Glutamatergic neuron (in vitro differentiated cells): ENCODE measurements around the gene ALDH9A1. TPM values are rescaled to one million over a fixed set of nuclear protein-coding genes. Genes with fewer than 3 reads are reported as not detected.
"Not testable (repeated sequence)": the region's sequence is repeated elsewhere in the genome, so short reads cannot be mapped to it uniquely, and the experiment has no call there.

ENCODE experiments used
- DNase-seq: peaks from one replicate; pipeline ENCODE4 v3.0.0; 2022
- H3K27ac Mint-ChIP-seq: one replicate; pipeline ENCODE4 v1.8.0; 2020; ENCODE audit warnings: mild to moderate bottlenecking, mixed read lengths, inconsistent platforms; ENCODE audit not compliant: unreplicated experiment
- H3K27me3 Mint-ChIP-seq: one replicate; pipeline ENCODE4 v1.8.0; 2020; ENCODE audit warnings: mild to moderate bottlenecking, moderate library complexity, mixed read lengths, inconsistent platforms; ENCODE audit not compliant: unreplicated experiment
- H3K36me3 Mint-ChIP-seq: one replicate; pipeline ENCODE4 v1.8.0; 2020; ENCODE audit warnings: mild to moderate bottlenecking, mixed read lengths, inconsistent platforms; ENCODE audit not compliant: unreplicated experiment
- H3K4me1 Mint-ChIP-seq: one replicate; pipeline ENCODE4 v1.8.0; 2020; ENCODE audit warnings: mild to moderate bottlenecking, low read depth, mixed read lengths, inconsistent platforms; ENCODE audit not compliant: unreplicated experiment
- H3K4me3 Mint-ChIP-seq: one replicate; pipeline ENCODE4 v1.8.0; 2020; ENCODE audit warnings: mild to moderate bottlenecking, mixed read lengths, inconsistent platforms; ENCODE audit not compliant: unreplicated experiment
- H3K9me3 Mint-ChIP-seq: one replicate; pipeline ENCODE4 v1.8.0; 2020; ENCODE audit warnings: mild to moderate bottlenecking, moderate library complexity, mixed read lengths, inconsistent platforms; ENCODE audit not compliant: unreplicated experiment
- CTCF ChIP-seq: fragments of 200-600 bp; sonication (generic); IDR thresholded peaks from one replicate; pipeline ENCODE4 v1.5.0; 2021; ENCODE audit not compliant: partially characterized antibody, unreplicated experiment
- total RNA-seq: library from RNA; stranded (reverse); fragmentation: NEBNext Ultra II Directional; extraction: Animal tissue kit (Norgen Biotek cat#: 25700); gene quantifications from one replicate; pipeline ENCODE4 v1.2.1, GENCODE V29; 2021; ENCODE audit not compliant: unreplicated experiment

ALDH9A1 gene
- total RNA-seq, 1 donor from 2014 or later, result 19.8 TPM

GRCh38 chr1:165686971-165687433 is 11.4 kb downstream of the ALDH9A1 start:
- Mint-ChIP-seq H3K9me3 (no peaks in the 10 kb centered on the region), H3K27me3 (peaks cover 2% of the 10 kb centered on the region), H3K4me3 (no peak overlapping the region), H3K36me3 (peaks cover 15% of the 10 kb centered on the region), H3K27ac (no peak overlapping the region), H3K4me1 (no peaks in the 10 kb centered on the region)
- DNase-seq, result no peak
- TF ChIP-seq CTCF, result no peak

- H3K36me3 Mint-ChIP-seq, result peaks cover 15% of the 10 kb centered on the region
- peaks cover 2% of the 10 kb centered on the region for H3K27me3 Mint-ChIP-seq
- TF ChIP-seq CTCF, result no peak
- no peaks in the 10 kb centered on the region for H3K9me3 Mint-ChIP-seq
- no peak for DNase-seq
- no peak overlapping the region for H3K27ac Mint-ChIP-seq
- H3K4me3 Mint-ChIP-seq, result no peak overlapping the region
- no peaks in the 10 kb centered on the region for H3K4me1 Mint-ChIP-seq
These were observed 12.0 kb downstream of the ALDH9A1 start for GRCh38 chr1:165686121-165686970.

- no peak overlapping the region for H3K4me3 Mint-ChIP-seq
- H3K27me3 Mint-ChIP-seq, result peaks cover 2% of the 10 kb centered on the region
- no peak for DNase-seq
- H3K36me3 Mint-ChIP-seq, result peaks cover 8% of the 10 kb centered on the region
- peaks cover 2% of the 10 kb centered on the region for H3K9me3 Mint-ChIP-seq
- no peaks in the 10 kb centered on the region for H3K4me1 Mint-ChIP-seq
- no peak for TF ChIP-seq CTCF
- no peak overlapping the region for H3K27ac Mint-ChIP-seq
These were observed 14.4 kb downstream of the ALDH9A1 start for GRCh38 chr1:165683848-165684485.

GRCh38 chr1:165680773-165681172 is 17.6 kb downstream of the ALDH9A1 start:
- not testable (repeated sequence) for H3K9me3 Mint-ChIP-seq, DNase-seq, H3K4me3 Mint-ChIP-seq, H3K4me1 Mint-ChIP-seq, H3K27me3 Mint-ChIP-seq, H3K27ac Mint-ChIP-seq
- peaks cover 11% of the 10 kb centered on the region for H3K36me3 Mint-ChIP-seq

- Mint-ChIP-seq H3K9me3 (peaks cover 2% of the 10 kb centered on the region), H3K4me3 (no peak overlapping the region), H3K36me3 (peaks cover 11% of the 10 kb centered on the region), H3K27me3 (no peaks in the 10 kb centered on the region), H3K27ac (no peak overlapping the region), H3K4me1 (no peaks in the 10 kb centered on the region)
- TF ChIP-seq CTCF, result no peak
- no peak for DNase-seq
These were observed 18.1 kb downstream of the ALDH9A1 start for GRCh38 chr1:165680303-165680702.
